ENCODE results near the gene PRX.

Gene PRX

GRCh38 chr19:40360708-40361241, 52.4 kb downstream of the PRX start:
- Histone ChIP-seq H2AK5ac (ENCODE audit: low read length) (no peak overlapping the region), H3K4me1 (ENCODE audit: control insufficient read depth in 1 of 2, insufficient read depth in 2 of 2, low read length in 2 of 2) (peaks cover 21 to 26% of the 10 kb centered on the region in 2 experiments), H4K91ac (ENCODE audit: low read depth, low read length) (peak overlapping the region; percentile 49), H3K27me3 (ENCODE audit: insufficient read depth, low read length) (no peaks in the 10 kb centered on the region), H3K79me2 (ENCODE audit: control insufficient read depth, insufficient read depth, low read length, poor library complexity) (peaks cover 1% of the 10 kb centered on the region), H2BK120ac (ENCODE audit: insufficient read depth, low read length, poor library complexity) (no peak overlapping the region), H2BK5ac (ENCODE audit: low read depth, low read length, poor library complexity) (peak overlapping the region; percentile 42), H3K4me2 (ENCODE audit: low read length) (no peak overlapping the region), H3K18ac (ENCODE audit: low read length) (peak overlapping the region; percentile 42), H3K4me3 (ENCODE audit: low read depth, low read length) (no peak overlapping the region), H3K23ac (ENCODE audit: low read length) (no peak overlapping the region), H3K9me3 (ENCODE audit: insufficient read depth, low read depth, low read length) (no peaks in the 10 kb centered on the region), H3K9ac (ENCODE audit: low read length) (no peak overlapping the region), H3K27ac (ENCODE audit: low read depth, low read length) (peak overlapping the region; percentile 58), H4K12ac (ENCODE audit: low read depth, low read length) (peak overlapping the region; percentile 23), H3K4ac (ENCODE audit: low read depth, low read length) (no peak overlapping the region), H3K79me1 (ENCODE audit: low read length) (peaks cover 13% of the 10 kb centered on the region), H3K36me3 (ENCODE audit: control insufficient read depth in 1 of 2, insufficient read depth in 2 of 2, low read length in 2 of 2) (peaks cover 0 to 2% of the 10 kb centered on the region in 2 experiments), H4K8ac (ENCODE audit: low read depth, low read length) (peak overlapping the region; percentile 10), H2AFZ (ENCODE audit: insufficient read depth, low read length, poor library complexity) (no peak overlapping the region), H3K14ac (ENCODE audit: low read length) (peak overlapping the region; percentile 16), H2BK12ac (ENCODE audit: low read length) (no peak overlapping the region)
- WGBS (ENCODE audit: extremely low coverage, insufficient coverage, insufficient read length), result no CpG with 5 or more reads among the region's 12 CpGs
- DNase-seq, result peak; percentile 70 to 85

- Histone ChIP-seq H3K18ac (ENCODE audit: low read length) (no peak overlapping the region), H3K4me1 (ENCODE audit: control insufficient read depth in 1 of 2, insufficient read depth in 2 of 2, low read length in 2 of 2) (peaks cover 21 to 26% of the 10 kb centered on the region in 2 experiments), H2AFZ (ENCODE audit: insufficient read depth, low read length, poor library complexity) (no peak overlapping the region), H3K79me2 (ENCODE audit: control insufficient read depth, insufficient read depth, low read length, poor library complexity) (peaks cover 1% of the 10 kb centered on the region), H3K4ac (ENCODE audit: low read depth, low read length) (no peak overlapping the region), H3K23ac (ENCODE audit: low read length) (no peak overlapping the region), H3K9ac (ENCODE audit: low read length) (no peak overlapping the region), H2BK5ac (ENCODE audit: low read depth, low read length, poor library complexity) (no peak overlapping the region), H3K27me3 (ENCODE audit: insufficient read depth, low read length) (no peaks in the 10 kb centered on the region), H3K4me3 (ENCODE audit: low read depth, low read length) (no peak overlapping the region), H3K36me3 (ENCODE audit: control insufficient read depth in 1 of 2, insufficient read depth in 2 of 2, low read length in 2 of 2) (peaks cover 0 to 2% of the 10 kb centered on the region in 2 experiments), H3K4me2 (ENCODE audit: low read length) (no peak overlapping the region), H4K8ac (ENCODE audit: low read depth, low read length) (no peak overlapping the region), H3K14ac (ENCODE audit: low read length) (no peak overlapping the region), H2BK12ac (ENCODE audit: low read length) (no peak overlapping the region), H2BK120ac (ENCODE audit: insufficient read depth, low read length, poor library complexity) (peak overlapping the region; percentile 2), H4K12ac (ENCODE audit: low read depth, low read length) (no peak overlapping the region), H3K9me3 (ENCODE audit: insufficient read depth, low read depth, low read length) (no peaks in the 10 kb centered on the region), H3K79me1 (ENCODE audit: low read length) (peaks cover 12% of the 10 kb centered on the region), H2AK5ac (ENCODE audit: low read length) (no peak overlapping the region), H4K91ac (ENCODE audit: low read depth, low read length) (peak overlapping the region; percentile 8), H3K27ac (ENCODE audit: low read depth, low read length) (peak overlapping the region; percentile 34)
- WGBS (ENCODE audit: extremely low coverage, insufficient coverage, insufficient read length), result no CpG with 5 or more reads among the region's 13 CpGs
- peak in 1 of 2 donors; percentile 14 for DNase-seq
Measured at GRCh38 chr19:40360020-40360707, 53.0 kb downstream of the PRX start.

GRCh38 chr19:40358773-40359172, 54.4 kb downstream of the PRX start:
- no peak overlapping the region for H3K9ac ChIP-seq (ENCODE audit: low read length)
- WGBS (ENCODE audit: extremely low coverage, insufficient coverage, insufficient read length), result no CpG with 5 or more reads among the region's 5 CpGs

GRCh38 chr19:40357640-40358039, 55.5 kb downstream of the PRX start:
- H4K91ac ChIP-seq (ENCODE audit: low read depth, low read length), result no peak overlapping the region
- no peak overlapping the region for H2AK5ac ChIP-seq (ENCODE audit: low read length)
- H4K8ac ChIP-seq (ENCODE audit: low read depth, low read length), result no peak overlapping the region
- H3K4me3 ChIP-seq (ENCODE audit: low read depth, low read length), result no peak overlapping the region
- H2AFZ ChIP-seq (ENCODE audit: insufficient read depth, low read length, poor library complexity), result no peak overlapping the region
- H3K27ac ChIP-seq (ENCODE audit: low read depth, low read length), result no peak overlapping the region
- H3K14ac ChIP-seq (ENCODE audit: low read length), result no peak overlapping the region
- H3K4me2 ChIP-seq (ENCODE audit: low read length), result no peak overlapping the region
- H2BK12ac ChIP-seq (ENCODE audit: low read length), result no peak overlapping the region
- H3K36me3 ChIP-seq (ENCODE audit: control insufficient read depth in 1 of 2, insufficient read depth in 2 of 2, low read length in 2 of 2), result peaks cover 2% of the 10 kb centered on the region in 2 experiments
- WGBS (ENCODE audit: extremely low coverage, insufficient coverage, insufficient read length), result no CpG with 5 or more reads among the region's 3 CpGs
- no peaks in the 10 kb centered on the region for H3K79me2 ChIP-seq (ENCODE audit: control insufficient read depth, insufficient read depth, low read length, poor library complexity)
- no peak overlapping the region for H2BK120ac ChIP-seq (ENCODE audit: insufficient read depth, low read length, poor library complexity)
- no peak overlapping the region for H2BK5ac ChIP-seq (ENCODE audit: low read depth, low read length, poor library complexity)
- no peak overlapping the region for H3K18ac ChIP-seq (ENCODE audit: low read length)
- H3K79me1 ChIP-seq (ENCODE audit: low read length), result peaks cover 6% of the 10 kb centered on the region
- no peak overlapping the region for H3K9ac ChIP-seq (ENCODE audit: low read length)
- DNase-seq, result no peak
- H3K4me1 ChIP-seq (ENCODE audit: control insufficient read depth in 1 of 2, insufficient read depth in 2 of 2, low read length in 2 of 2), result peaks cover 16 to 24% of the 10 kb centered on the region in 2 experiments
- no peak overlapping the region for H4K12ac ChIP-seq (ENCODE audit: low read depth, low read length)
- no peak overlapping the region for H3K4ac ChIP-seq (ENCODE audit: low read depth, low read length)
- H3K27me3 ChIP-seq (ENCODE audit: insufficient read depth, low read length), result no peaks in the 10 kb centered on the region
- H3K9me3 ChIP-seq (ENCODE audit: insufficient read depth, low read depth, low read length), result no peaks in the 10 kb centered on the region
- no peak overlapping the region for H3K23ac ChIP-seq (ENCODE audit: low read length)

More at GRCh38 chr19:40358773-40359172, 54.4 kb downstream of the PRX start:
- Histone ChIP-seq H3K23ac (ENCODE audit: low read length) (no peak overlapping the region), H4K8ac (ENCODE audit: low read depth, low read length) (no peak overlapping the region), H3K9me3 (ENCODE audit: insufficient read depth, low read depth, low read length) (no peaks in the 10 kb centered on the region), H3K4ac (ENCODE audit: low read depth, low read length) (no peak overlapping the region), H3K14ac (ENCODE audit: low read length) (no peak overlapping the region), H2AK5ac (ENCODE audit: low read length) (no peak overlapping the region), H3K79me2 (ENCODE audit: control insufficient read depth, insufficient read depth, low read length, poor library complexity) (no peaks in the 10 kb centered on the region), H2BK120ac (ENCODE audit: insufficient read depth, low read length, poor library complexity) (peak overlapping the region; percentile 15), H3K79me1 (ENCODE audit: low read length) (peaks cover 12% of the 10 kb centered on the region), H3K18ac (ENCODE audit: low read length) (no peak overlapping the region), H3K4me1 (ENCODE audit: control insufficient read depth in 1 of 2, insufficient read depth in 2 of 2, low read length in 2 of 2) (peaks cover 21 to 26% of the 10 kb centered on the region in 2 experiments), H3K27ac (ENCODE audit: low read depth, low read length) (no peak overlapping the region), H2BK12ac (ENCODE audit: low read length) (no peak overlapping the region), H2AFZ (ENCODE audit: insufficient read depth, low read length, poor library complexity) (no peak overlapping the region), H4K91ac (ENCODE audit: low read depth, low read length) (no peak overlapping the region), H3K27me3 (ENCODE audit: insufficient read depth, low read length) (no peaks in the 10 kb centered on the region), H3K4me3 (ENCODE audit: low read depth, low read length) (no peak overlapping the region), H3K4me2 (ENCODE audit: low read length) (no peak overlapping the region), H3K36me3 (ENCODE audit: control insufficient read depth in 1 of 2, insufficient read depth in 2 of 2, low read length in 2 of 2) (peaks cover 0 to 2% of the 10 kb centered on the region in 2 experiments), H2BK5ac (ENCODE audit: low read depth, low read length, poor library complexity) (no peak overlapping the region), H4K12ac (ENCODE audit: low read depth, low read length) (no peak overlapping the region)
- peak in 1 of 2 donors; percentile 8 for DNase-seq

Measured in trophoblast cell (in vitro differentiated cells and primary cell).